Fibroblast of skin of right biceps (primary cell): ENCODE results near the gene MAP3K14.

ENCODE experiments used
- DNase-seq: peaks from one replicate; pipeline ENCODE4 v3.0.0-alpha.2; 2013

Gene MAP3K14

GRCh38 chr17:45298546-45299285 is 18.1 kb downstream of the MAP3K14 start:
- no peak for DNase-seq

- DNase-seq = no peak
These were observed 20.0 kb downstream of the MAP3K14 start for GRCh38 chr17:45296833-45297124.

- peak; percentile 64 for DNase-seq
These were observed 20.6 kb downstream of the MAP3K14 start for GRCh38 chr17:45296003-45296832.

GRCh38 chr17:45294506-45294905 is 22.3 kb downstream of the MAP3K14 start:
- DNase-seq = peak; percentile 81

GRCh38 chr17:45293413-45294211 is 23.2 kb downstream of the MAP3K14 start:
- DNase-seq = peak; percentile 87

- DNase-seq = no peak
These were observed 24.0 kb downstream of the MAP3K14 start for GRCh38 chr17:45292696-45293412.

GRCh38 chr17:45291171-45291805 is 25.5 kb downstream of the MAP3K14 start:
- DNase-seq = no peak

GRCh38 chr17:45290269-45290765 is 26.5 kb downstream of the MAP3K14 start:
- no peak for DNase-seq

- no peak for DNase-seq
These were observed 27.2 kb downstream of the MAP3K14 start for GRCh38 chr17:45289301-45290268.

- no peak for DNase-seq
These were observed 28.0 kb downstream of the MAP3K14 start for GRCh38 chr17:45288825-45289224.

GRCh38 chr17:45287526-45288500 is 29.0 kb downstream of the MAP3K14 start:
- DNase-seq = no peak

- DNase-seq = no peak
These were observed 30.5 kb downstream of the MAP3K14 start for GRCh38 chr17:45286286-45286685.

- DNase-seq = no peak
These were observed 32.4 kb downstream of the MAP3K14 start for GRCh38 chr17:45284176-45285140.

- no peak for DNase-seq
These were observed 33.1 kb downstream of the MAP3K14 start for GRCh38 chr17:45283711-45284110.

GRCh38 chr17:45282683-45283644 is 33.9 kb downstream of the MAP3K14 start:
- peak; percentile 53 for DNase-seq

- no peak for DNase-seq
These were observed 36.9 kb downstream of the MAP3K14 start for GRCh38 chr17:45279898-45280297.

- no peak for DNase-seq
These were observed 38.8 kb downstream of the MAP3K14 start for GRCh38 chr17:45277992-45278391.
